ENCODE results near the gene PPP1CC.

Gene PPP1CC

GRCh38 chr12:110720516-110720915 lies 22.2 kb downstream of the PPP1CC start:
- no peak for DNase-seq

GRCh38 chr12:110718222-110718908 lies 24.3 kb downstream of the PPP1CC start:
- no peak for DNase-seq

- DNase-seq, result no peak
Observed at GRCh38 chr12:110717037-110717436, 25.7 kb downstream of the PPP1CC start.

DNA sequence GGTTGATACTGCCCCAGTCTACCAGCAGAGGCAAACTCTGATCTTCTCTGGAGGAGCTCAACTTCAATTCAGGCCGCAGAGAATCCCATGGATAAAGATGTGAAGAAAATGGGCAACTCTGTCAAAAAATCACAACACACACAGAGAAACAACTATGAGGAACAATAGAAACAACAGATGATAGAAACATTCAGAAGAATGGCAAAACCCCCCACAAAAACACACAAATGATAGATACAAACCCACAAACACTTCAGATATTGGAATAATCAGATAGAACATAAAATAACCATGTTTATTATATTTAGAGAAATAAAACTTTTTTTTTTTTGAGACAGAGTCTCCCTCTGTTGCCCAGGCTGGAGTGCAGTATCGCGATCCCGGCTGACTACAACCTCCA lies 33.8 kb downstream of the PPP1CC start:
- DNase-seq, result no peak

GRCh38 chr12:110705309-110705708 lies 37.4 kb downstream of the PPP1CC start:
- DNase-seq, result no peak

DNA sequence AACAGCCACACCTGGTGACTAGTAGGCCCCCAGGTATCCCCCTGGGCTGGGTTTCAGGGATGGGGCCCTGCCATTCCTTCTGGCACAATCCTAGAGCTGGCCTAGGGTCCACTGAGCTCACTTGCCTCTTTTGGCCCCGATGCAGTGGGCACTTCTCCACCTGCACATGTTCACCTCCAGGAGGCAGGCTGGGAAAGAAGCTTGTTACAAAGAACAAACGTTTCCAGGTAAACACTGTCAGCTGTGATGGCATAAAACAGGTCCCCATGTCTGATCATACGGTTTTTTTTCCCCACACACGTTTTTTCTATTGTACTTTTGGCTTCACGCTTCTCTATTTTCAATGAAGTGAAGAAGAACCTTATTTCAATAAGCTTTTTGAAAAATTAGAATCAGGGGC lies 37.9 kb downstream of the PPP1CC start:
- DNase-seq, result no peak

GRCh38 chr12:110704231-110704630 lies 38.5 kb downstream of the PPP1CC start:
- DNase-seq, result no peak

DNA sequence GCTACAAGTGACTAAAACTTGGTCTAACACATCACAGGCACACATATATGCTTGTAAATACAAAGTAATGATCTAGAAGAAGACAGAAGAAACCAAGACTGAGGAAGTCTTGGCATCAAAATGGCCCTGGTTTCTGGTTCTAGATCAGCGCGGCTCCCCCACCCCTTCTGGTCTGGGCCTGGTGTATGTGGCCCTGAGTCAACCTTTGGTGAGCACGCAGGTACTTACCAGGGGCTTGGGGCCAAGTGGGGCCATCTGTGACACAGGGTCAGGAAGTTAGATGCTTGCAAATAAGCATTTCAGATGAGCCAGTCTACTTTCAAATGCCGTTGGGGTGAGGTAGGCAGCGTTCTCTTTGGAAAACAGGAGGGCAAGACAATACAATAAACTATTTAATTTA lies 40.6 kb downstream of the PPP1CC start:
- DNase-seq, result no peak

DNA sequence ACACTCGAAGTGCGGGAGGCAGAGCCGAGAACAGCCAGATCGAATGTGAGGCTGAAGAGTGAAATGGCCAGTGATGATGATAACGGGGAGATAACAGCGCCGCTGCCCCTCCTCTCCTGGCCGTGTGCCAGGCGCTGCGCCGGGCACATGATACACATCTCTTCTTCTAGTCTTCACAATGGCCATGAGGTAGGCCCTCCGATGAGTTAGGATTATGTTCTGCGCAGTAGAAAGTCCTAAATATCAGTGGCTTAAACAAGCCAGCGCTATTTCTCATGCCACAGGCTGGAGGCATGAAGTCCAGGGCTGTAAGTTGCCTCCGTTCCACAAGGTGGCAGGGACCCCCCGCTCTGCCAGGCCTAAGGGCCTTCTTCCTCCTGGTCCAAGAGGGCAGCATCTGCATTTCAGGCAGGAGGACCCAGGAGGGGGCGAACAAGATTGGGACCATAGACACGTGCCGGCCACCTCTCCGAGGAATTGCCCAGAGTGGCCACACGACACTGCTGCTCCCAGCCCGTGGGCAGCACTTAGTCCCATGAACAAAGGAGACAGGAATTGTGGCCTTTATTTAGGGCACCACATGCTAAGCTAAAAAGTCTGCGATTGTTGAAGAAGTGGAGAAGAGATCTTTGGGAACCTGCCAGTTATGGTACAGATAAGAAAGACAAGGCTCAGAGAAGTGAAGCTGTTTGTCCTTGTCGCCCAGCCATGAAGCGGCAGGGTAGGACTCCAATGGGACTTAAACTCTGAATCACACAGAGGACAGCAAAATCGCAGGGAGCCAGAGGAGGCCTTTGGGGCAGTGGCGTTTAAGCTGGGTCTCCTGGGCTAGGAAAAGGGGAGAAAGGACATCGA lies 42.9 kb downstream of the PPP1CC start:
- no peak for DNase-seq

DNA sequence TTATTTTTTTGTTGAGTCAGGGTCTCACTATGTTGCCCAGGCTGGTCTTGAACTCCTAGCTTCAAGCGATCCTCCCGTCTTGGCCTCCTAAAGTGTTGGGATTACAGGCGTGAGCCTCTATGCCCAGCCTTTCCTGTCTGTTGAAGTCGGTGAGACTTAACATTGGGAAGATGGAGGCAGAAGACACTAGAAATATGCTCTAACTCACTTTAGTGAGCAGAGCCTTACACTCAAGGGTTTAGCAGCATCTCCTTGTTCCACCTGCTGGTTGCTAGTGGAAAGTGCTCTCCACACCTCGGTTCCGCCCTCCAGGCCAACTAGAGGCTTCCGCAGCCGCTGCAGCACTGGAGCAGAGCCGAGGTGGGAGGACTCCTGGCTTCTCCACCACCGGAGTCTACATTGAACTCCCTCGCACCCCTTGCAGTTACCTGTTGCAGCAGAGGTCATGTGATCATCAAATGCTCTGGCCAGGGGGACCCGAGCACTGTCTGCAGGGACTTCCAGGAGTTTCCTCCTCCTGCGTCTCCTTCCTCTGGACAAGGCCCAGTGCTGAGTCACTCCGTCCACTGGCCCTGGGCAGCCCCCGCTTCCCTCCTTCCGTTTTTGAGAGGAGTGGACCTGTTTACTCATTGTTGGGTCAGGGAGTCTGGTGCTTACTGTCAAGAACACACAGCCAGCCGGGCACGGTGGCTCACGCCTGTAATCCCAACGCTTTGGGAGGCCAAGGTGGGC lies 44.4 kb downstream of the PPP1CC start:
- DNase-seq, result peak; percentile 14

GRCh38 chr12:110697236-110697635 lies 45.5 kb downstream of the PPP1CC start:
- DNase-seq, result no peak

GRCh38 chr12:110696283-110696682 lies 46.4 kb downstream of the PPP1CC start:
- no peak for DNase-seq

DNA sequence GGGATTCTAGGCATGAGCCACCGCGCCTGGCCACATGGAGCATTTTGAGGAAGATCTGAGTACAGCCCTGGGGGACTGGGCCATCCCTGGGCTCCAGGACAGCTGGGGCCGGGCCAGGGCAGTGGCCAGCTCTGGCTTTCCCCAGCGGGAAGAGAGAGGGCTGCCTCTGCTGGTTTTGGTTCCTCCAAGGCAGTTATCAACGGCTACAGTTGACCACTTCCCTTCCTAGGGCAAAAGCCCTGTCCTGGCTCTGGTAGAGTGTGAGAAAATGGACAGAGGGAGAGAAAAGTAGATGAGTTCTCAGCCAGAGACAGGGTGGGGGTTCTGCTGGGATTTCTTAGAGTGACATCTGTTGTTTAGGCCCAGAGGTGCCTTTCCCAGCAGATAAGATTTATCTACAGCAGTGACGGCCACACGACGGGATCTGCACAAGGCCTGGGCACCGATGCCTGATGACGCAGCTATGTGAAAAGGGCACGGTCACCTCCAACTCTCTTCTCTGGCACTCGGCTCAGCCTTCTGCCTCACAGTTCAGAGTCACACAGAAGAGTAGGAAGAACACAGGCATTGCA lies 48.3 kb downstream of the PPP1CC start:
- no peak for DNase-seq

DNA sequence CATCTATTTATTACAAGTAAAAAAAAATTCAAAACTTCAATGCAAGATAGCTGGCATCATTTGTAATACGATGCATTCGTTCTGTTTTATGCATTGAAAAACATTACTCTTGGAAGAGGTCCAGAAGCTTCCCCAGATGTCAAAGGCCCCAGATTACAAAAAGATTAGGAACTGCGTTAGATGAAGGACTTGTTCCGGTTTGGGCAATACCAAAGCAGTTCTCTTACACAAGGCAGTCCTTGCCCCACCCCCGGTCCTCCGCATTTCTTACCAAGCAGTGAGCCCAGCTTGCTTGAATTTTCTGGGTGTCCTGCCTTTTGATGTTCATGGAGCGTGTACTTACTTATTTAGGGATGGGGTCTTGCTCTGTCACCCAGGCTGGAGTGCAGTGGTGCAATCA lies 49.0 kb downstream of the PPP1CC start:
- peak; percentile 29 for DNase-seq

- DNase-seq, result no peak
Observed at GRCh38 chr12:110690127-110690430, 52.6 kb downstream of the PPP1CC start.

- no peak for DNase-seq
Observed at GRCh38 chr12:110689281-110690126, 53.2 kb downstream of the PPP1CC start.

DNA sequence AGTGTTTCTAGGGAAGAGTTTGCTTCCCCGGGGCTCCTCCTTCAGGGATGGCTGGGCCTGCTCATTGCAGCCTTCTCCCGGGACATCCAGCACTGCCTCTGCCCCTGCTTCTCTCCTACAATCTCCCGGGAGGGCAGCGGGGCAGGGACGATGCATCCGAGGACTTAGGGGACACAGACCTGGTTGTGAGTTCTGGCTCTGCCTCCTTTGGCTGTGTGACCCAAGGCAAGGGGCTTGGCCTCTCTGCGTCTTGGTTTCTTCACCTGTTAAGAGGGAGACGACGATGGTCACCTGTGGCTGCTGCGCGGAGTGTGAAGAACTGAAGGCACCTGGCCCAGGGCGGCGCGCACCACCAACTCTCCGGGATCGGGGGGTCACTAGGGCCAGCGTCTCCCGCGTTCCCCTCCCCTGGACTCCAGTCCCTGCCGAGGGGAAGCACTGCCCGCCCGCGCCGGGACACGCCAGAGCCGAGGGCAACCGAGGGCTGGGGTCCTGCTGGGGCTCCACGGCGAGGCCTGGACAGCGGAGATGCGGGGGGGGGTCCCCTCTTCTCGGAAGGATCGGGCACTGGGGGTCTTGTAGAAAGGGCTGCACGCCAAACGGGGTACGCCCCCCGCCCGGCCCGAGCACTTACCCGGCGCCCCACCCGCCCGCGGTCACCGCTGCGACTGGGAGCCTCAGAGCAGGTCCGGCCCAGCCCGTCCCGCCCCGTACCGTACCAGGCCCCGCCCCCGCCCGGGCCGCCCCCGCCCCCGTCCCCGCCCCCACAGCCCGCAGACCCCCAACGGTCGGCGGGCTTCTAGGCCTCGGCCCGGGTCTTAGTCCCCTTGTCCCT lies 54.0 kb downstream of the PPP1CC start, which contains the start of gene HVCN1:
Gene HVCN1, minus strand, starts transcription at position 670 of the 835 bp plus-strand sequence. CDS start 5,870 bp downstream, outside the sequence.
- no peak for DNase-seq

DNA sequence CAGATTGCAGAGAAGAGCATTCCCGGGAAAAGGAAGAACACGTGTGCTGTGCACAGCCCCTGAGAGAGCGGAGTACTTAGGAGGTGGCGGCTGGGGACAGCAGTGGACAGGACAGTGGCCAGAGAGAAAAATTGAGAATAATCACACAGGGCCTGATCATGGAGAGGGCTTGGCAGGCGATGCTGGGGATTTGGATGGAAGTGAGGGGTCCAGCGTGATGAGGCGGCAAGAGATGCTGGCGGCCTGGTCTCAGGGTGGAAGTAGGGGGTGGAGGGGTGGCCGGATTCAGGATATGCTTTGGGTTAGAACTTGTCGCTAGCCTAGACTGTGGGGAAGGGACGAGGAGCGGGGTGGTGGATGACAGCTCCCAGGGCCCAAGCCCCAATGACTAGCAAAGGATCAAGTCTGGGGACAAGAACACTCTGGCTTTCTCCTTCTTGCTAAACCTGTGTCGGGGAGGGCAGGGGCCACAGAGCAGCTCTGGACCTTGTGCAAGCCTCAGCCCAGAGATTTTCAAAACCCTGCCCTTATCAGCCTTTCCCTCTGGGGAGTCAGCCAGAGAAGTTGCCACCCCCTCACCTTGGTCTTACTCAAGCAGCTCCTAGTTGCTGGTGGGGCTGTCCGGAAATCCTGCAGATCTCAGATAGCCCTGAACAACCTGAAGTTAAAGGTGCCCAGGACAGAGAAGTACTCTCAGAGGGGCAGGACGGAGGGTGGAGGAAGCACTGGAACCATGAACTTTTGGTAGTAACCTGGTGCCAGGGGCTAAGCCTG lies 55.1 kb downstream of the PPP1CC start:
- no peak for DNase-seq

DNA sequence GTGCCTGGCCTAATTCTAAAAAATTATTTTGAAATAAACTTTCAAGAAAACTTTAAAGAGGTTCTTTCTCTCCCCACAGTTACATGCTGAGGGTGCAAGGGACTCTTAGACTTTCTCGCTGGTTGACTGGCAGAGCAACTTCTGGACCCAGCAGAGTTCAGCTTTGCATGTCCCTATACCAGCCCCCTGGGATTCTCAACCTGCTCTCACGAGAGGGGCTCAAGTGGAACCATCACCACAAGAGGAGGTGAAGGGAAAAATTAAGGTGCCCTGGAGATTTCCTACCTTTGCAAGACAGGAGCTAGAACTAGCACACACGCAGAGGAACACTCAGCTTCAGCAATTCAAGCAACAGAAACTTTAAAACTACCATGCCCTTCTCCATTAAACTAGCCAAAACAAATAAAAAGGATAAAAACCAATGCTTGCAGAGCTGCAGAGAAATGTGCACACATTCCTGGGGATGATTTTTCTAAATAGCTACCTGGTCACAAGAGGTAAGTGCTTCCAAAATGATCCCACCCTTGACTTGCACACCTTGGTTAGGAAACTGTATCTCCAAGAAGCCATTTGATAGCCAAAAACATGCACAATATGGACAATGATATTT lies 56.3 kb downstream of the PPP1CC start:
- DNase-seq, result no peak

GRCh38 chr12:110684312-110684836 lies 58.3 kb downstream of the PPP1CC start:
- peak; percentile 88 for DNase-seq
